Measurements from ENCODE around the gene NKAIN2.
"Not testable (repeated sequence)": the region's sequence is repeated elsewhere in the genome, so short reads cannot be mapped to it uniquely, and the experiment has no call there.

NKAIN2 gene

GRCh38 chr6:124535299-124535698 is 731.6 kb downstream of the NKAIN2 start:
- no peak for DNase-seq

- no peak for DNase-seq
Measured at GRCh38 chr6:124535746-124536145, 732.1 kb downstream of the NKAIN2 start.

- DNase-seq, result no peak
Measured at GRCh38 chr6:124536157-124536841, 732.6 kb downstream of the NKAIN2 start.

GRCh38 chr6:124536842-124537191 is 733.2 kb downstream of the NKAIN2 start:
- DNase-seq, result no peak

- DNase-seq, result no peak
Measured at GRCh38 chr6:124539096-124539495, 735.4 kb downstream of the NKAIN2 start.

GRCh38 chr6:124541573-124541972 is 737.9 kb downstream of the NKAIN2 start:
- no peak for DNase-seq

GRCh38 chr6:124546601-124547000 is 742.9 kb downstream of the NKAIN2 start:
- no peak for DNase-seq

- no peak for DNase-seq
Measured at GRCh38 chr6:124551711-124552233, 748.1 kb downstream of the NKAIN2 start.

- no peak for DNase-seq
Measured at GRCh38 chr6:124557873-124558272, 754.2 kb downstream of the NKAIN2 start.

GRCh38 chr6:124560078-124560477 is 756.4 kb downstream of the NKAIN2 start:
- not testable (repeated sequence) for DNase-seq

- no peak for DNase-seq
Measured at GRCh38 chr6:124560873-124561567, 757.4 kb downstream of the NKAIN2 start.

GRCh38 chr6:124561635-124562130 is 758.0 kb downstream of the NKAIN2 start:
- DNase-seq, result no peak

- not testable (repeated sequence) for DNase-seq
Measured at GRCh38 chr6:124564125-124564524, 760.5 kb downstream of the NKAIN2 start.

- no peak for DNase-seq
Measured at GRCh38 chr6:124567401-124567800, 763.7 kb downstream of the NKAIN2 start.

- DNase-seq, result no peak
Measured at GRCh38 chr6:124573953-124574352, 770.3 kb downstream of the NKAIN2 start.

- no peak for DNase-seq
Measured at GRCh38 chr6:124577734-124578281, 774.1 kb downstream of the NKAIN2 start.

- DNase-seq, result no peak
Measured at GRCh38 chr6:124590001-124590400, 786.3 kb downstream of the NKAIN2 start.

GRCh38 chr6:124599656-124600055 is 796.0 kb downstream of the NKAIN2 start:
- no peak for DNase-seq

- no peak for DNase-seq
Measured at GRCh38 chr6:124604719-124605118, 801.1 kb downstream of the NKAIN2 start.

- DNase-seq, result no peak
Measured at GRCh38 chr6:124607119-124607627, 803.5 kb downstream of the NKAIN2 start.

GRCh38 chr6:124613031-124613430 is 809.4 kb downstream of the NKAIN2 start:
- DNase-seq, result no peak

- no peak for DNase-seq
Measured at GRCh38 chr6:124622351-124622750, 818.7 kb downstream of the NKAIN2 start.

GRCh38 chr6:124633655-124634054 is 830.0 kb downstream of the NKAIN2 start:
- DNase-seq, result no peak

GRCh38 chr6:124640432-124640831 is 836.8 kb downstream of the NKAIN2 start:
- DNase-seq, result no peak
